ENCODE data around the gene IL31.
A peak's percentile ranks its signal among the peaks of the same experiment; 100 is the strongest.

The IL31 gene

GRCh38 chr12:122192441-122192840, 18.4 kb upstream of the IL31 start:
- TF ChIP-seq CTCF (IDR thresholded peaks at IDR 0.05; ENCODE audit: insufficient read depth, low read depth, low read length, missing control alignments): no peak
- H3K4me3 ChIP-seq (ENCODE audit: low read length): no peak overlapping the region
- DNase-seq (ENCODE audit: low read depth): no peak

GRCh38 chr12:122190842-122191668, 17.0 kb upstream of the IL31 start:
- TF ChIP-seq CTCF (IDR thresholded peaks at IDR 0.05; ENCODE audit: insufficient read depth, low read depth, low read length, missing control alignments): peak; percentile 93
- peak; percentile 75 for DNase-seq (ENCODE audit: low read depth)
- no peak overlapping the region for H3K4me3 ChIP-seq (ENCODE audit: low read length)

GRCh38 chr12:122189626-122190475, 15.8 kb upstream of the IL31 start:
- no peak for TF ChIP-seq CTCF (IDR thresholded peaks at IDR 0.05; ENCODE audit: insufficient read depth, low read depth, low read length, missing control alignments)
- no peak for DNase-seq (ENCODE audit: low read depth)
- H3K4me3 ChIP-seq (ENCODE audit: low read length): no peak overlapping the region

GRCh38 chr12:122187466-122187865, 13.4 kb upstream of the IL31 start:
- no peak overlapping the region for H3K4me3 ChIP-seq (ENCODE audit: low read length)
- no peak for DNase-seq (ENCODE audit: low read depth)
- no peak for TF ChIP-seq CTCF (IDR thresholded peaks at IDR 0.05; ENCODE audit: insufficient read depth, low read depth, low read length, missing control alignments)

- H3K4me3 ChIP-seq (ENCODE audit: low read length): no peak overlapping the region
- TF ChIP-seq CTCF (IDR thresholded peaks at IDR 0.05; ENCODE audit: insufficient read depth, low read depth, low read length, missing control alignments): no peak
- no peak for DNase-seq (ENCODE audit: low read depth)
Observed at GRCh38 chr12:122185494-122186082, 11.6 kb upstream of the IL31 start.

GRCh38 chr12:122185079-122185478, 11.1 kb upstream of the IL31 start:
- TF ChIP-seq CTCF (IDR thresholded peaks at IDR 0.05; ENCODE audit: insufficient read depth, low read depth, low read length, missing control alignments): no peak
- no peak for DNase-seq (ENCODE audit: low read depth)
- no peak overlapping the region for H3K4me3 ChIP-seq (ENCODE audit: low read length)

Data from epithelial cell of esophagus (primary cell).